Activated T-helper 17 cell treated with anti-CD3 and anti-CD28 coated beads, Interleukin-2, amount 50 U/mL, for 72 hours (primary cell): ENCODE data around the gene HECA. TPM values are rescaled to one million over a fixed set of nuclear protein-coding genes. Genes with fewer than 3 reads are reported as not detected.
"Not testable (repeated sequence)": the region's sequence is repeated elsewhere in the genome, so short reads cannot be mapped to it uniquely, and the experiment has no call there.

Experiments
- ATAC-seq: fragments of 150-1000 bp; cut with Tn5 transposase; replicated peaks from 2 replicates; pipeline ENCODE4 v1.10.0; 2021; ENCODE audit warnings: mild to moderate bottlenecking, moderate library complexity
- H3K27ac Mint-ChIP-seq: one replicate; pipeline ENCODE4 v1.8.0; 2022; ENCODE audit warnings: mixed read lengths
- H3K27me3 Mint-ChIP-seq: one replicate; pipeline ENCODE4 v1.8.0; 2022; ENCODE audit warnings: mixed read lengths
- H3K36me3 Mint-ChIP-seq: one replicate; pipeline ENCODE4 v1.8.0; 2022; ENCODE audit warnings: low read depth, mild to moderate bottlenecking, mixed read lengths
- H3K4me1 Mint-ChIP-seq: one replicate; pipeline ENCODE4 v1.8.0; 2022; ENCODE audit warnings: mixed read lengths
- H3K4me3 Mint-ChIP-seq: one replicate; pipeline ENCODE4 v1.8.0; 2022; ENCODE audit warnings: mild to moderate bottlenecking, mixed read lengths
- H3K9me3 Mint-ChIP-seq: one replicate; pipeline ENCODE4 v1.8.0; 2022; ENCODE audit warnings: mixed read lengths
- total RNA-seq, 2 donors: library from RNA; stranded (reverse); gene quantifications; one replicate each; pipeline ENCODE4 v1.2.3, GENCODE V29; 2022

The HECA gene
- total RNA-seq, 2 donors from 2014 or later: 67.0 to 85.7 TPM

- Mint-ChIP-seq H3K9me3 (peaks cover 5% of the 10 kb centered on the region), H3K27me3 (no peaks in the 10 kb centered on the region), H3K4me1 (peaks cover 34% of the 10 kb centered on the region), H3K4me3 (peak overlapping the region; percentile 54), H3K27ac (peak overlapping the region; percentile 86), H3K36me3 (peaks cover 17% of the 10 kb centered on the region)
- no peak for ATAC-seq
Observed at GRCh38 chr6:139186692-139187091, 51.8 kb downstream of the HECA start.

GRCh38 chr6:139187489-139187888 lies 52.6 kb downstream of the HECA start:
- no peak overlapping the region for H3K27ac Mint-ChIP-seq
- no peak overlapping the region for H3K4me3 Mint-ChIP-seq
- H3K27me3 Mint-ChIP-seq: no peaks in the 10 kb centered on the region
- H3K9me3 Mint-ChIP-seq: peaks cover 5% of the 10 kb centered on the region
- peaks cover 9% of the 10 kb centered on the region for H3K36me3 Mint-ChIP-seq
- peaks cover 34% of the 10 kb centered on the region for H3K4me1 Mint-ChIP-seq
- ATAC-seq: no peak

- H3K27me3 Mint-ChIP-seq: no peaks in the 10 kb centered on the region
- peaks cover 5% of the 10 kb centered on the region for H3K9me3 Mint-ChIP-seq
- H3K4me3 Mint-ChIP-seq: no peak overlapping the region
- no peak overlapping the region for H3K27ac Mint-ChIP-seq
- H3K36me3 Mint-ChIP-seq: peaks cover 4% of the 10 kb centered on the region
- H3K4me1 Mint-ChIP-seq: peaks cover 21% of the 10 kb centered on the region
- ATAC-seq: no peak
Observed at GRCh38 chr6:139189665-139190064, 54.8 kb downstream of the HECA start.

- H3K4me1 Mint-ChIP-seq: no peaks in the 10 kb centered on the region
- no peak overlapping the region for H3K4me3 Mint-ChIP-seq
- no peaks in the 10 kb centered on the region for H3K36me3 Mint-ChIP-seq
- H3K9me3 Mint-ChIP-seq: no peaks in the 10 kb centered on the region
- no peak overlapping the region for H3K27ac Mint-ChIP-seq
- no peak for ATAC-seq
- no peaks in the 10 kb centered on the region for H3K27me3 Mint-ChIP-seq
Observed at GRCh38 chr6:139194740-139195139, 59.9 kb downstream of the HECA start.

- ATAC-seq: no peak
- Mint-ChIP-seq H3K4me1 (no peaks in the 10 kb centered on the region), H3K36me3 (no peaks in the 10 kb centered on the region), H3K9me3 (no peaks in the 10 kb centered on the region), H3K27ac (no peak overlapping the region), H3K4me3 (no peak overlapping the region), H3K27me3 (no peaks in the 10 kb centered on the region)
Observed at GRCh38 chr6:139198529-139199288, 63.8 kb downstream of the HECA start.

GRCh38 chr6:139201378-139201777 lies 66.5 kb downstream of the HECA start:
- H3K4me1 Mint-ChIP-seq: no peaks in the 10 kb centered on the region
- no peaks in the 10 kb centered on the region for H3K9me3 Mint-ChIP-seq
- no peaks in the 10 kb centered on the region for H3K36me3 Mint-ChIP-seq
- no peak overlapping the region for H3K27ac Mint-ChIP-seq
- H3K27me3 Mint-ChIP-seq: no peaks in the 10 kb centered on the region
- H3K4me3 Mint-ChIP-seq: no peak overlapping the region
- no peak for ATAC-seq

GRCh38 chr6:139204978-139205377 lies 70.1 kb downstream of the HECA start:
- H3K4me3 Mint-ChIP-seq: no peak overlapping the region
- no peaks in the 10 kb centered on the region for H3K36me3 Mint-ChIP-seq
- no peak for ATAC-seq
- no peak overlapping the region for H3K27ac Mint-ChIP-seq
- H3K27me3 Mint-ChIP-seq: no peaks in the 10 kb centered on the region
- H3K4me1 Mint-ChIP-seq: no peaks in the 10 kb centered on the region
- peaks cover 20% of the 10 kb centered on the region for H3K9me3 Mint-ChIP-seq

GRCh38 chr6:139205843-139206242 lies 71.0 kb downstream of the HECA start:
- H3K4me3 Mint-ChIP-seq: no peak overlapping the region
- no peaks in the 10 kb centered on the region for H3K36me3 Mint-ChIP-seq
- H3K4me1 Mint-ChIP-seq: no peaks in the 10 kb centered on the region
- no peak for ATAC-seq
- no peaks in the 10 kb centered on the region for H3K27me3 Mint-ChIP-seq
- peaks cover 20% of the 10 kb centered on the region for H3K9me3 Mint-ChIP-seq
- no peak overlapping the region for H3K27ac Mint-ChIP-seq

- H3K27me3 Mint-ChIP-seq, H3K36me3 Mint-ChIP-seq, H3K27ac Mint-ChIP-seq, ATAC-seq, H3K4me1 Mint-ChIP-seq, H3K4me3 Mint-ChIP-seq: not testable (repeated sequence)
- H3K9me3 Mint-ChIP-seq: peaks cover 24% of the 10 kb centered on the region
Observed at GRCh38 chr6:139210766-139211165, 75.9 kb downstream of the HECA start.

GRCh38 chr6:139212460-139212859 lies 77.6 kb downstream of the HECA start:
- ATAC-seq, H3K27ac Mint-ChIP-seq, H3K4me1 Mint-ChIP-seq, H3K27me3 Mint-ChIP-seq, H3K4me3 Mint-ChIP-seq, H3K36me3 Mint-ChIP-seq: not testable (repeated sequence)
- H3K9me3 Mint-ChIP-seq: peaks cover 20% of the 10 kb centered on the region

- Mint-ChIP-seq H3K36me3 (no peaks in the 10 kb centered on the region), H3K4me3 (peak overlapping the region; percentile 53), H3K9me3 (peaks cover 4% of the 10 kb centered on the region), H3K4me1 (peaks cover 8% of the 10 kb centered on the region), H3K27me3 (no peaks in the 10 kb centered on the region), H3K27ac (peak overlapping the region; percentile 72)
- peak; percentile 100 for ATAC-seq
Observed at GRCh38 chr6:139219271-139219729, 84.4 kb downstream of the HECA start.

- Mint-ChIP-seq H3K27me3 (no peaks in the 10 kb centered on the region), H3K9me3 (peaks cover 4% of the 10 kb centered on the region), H3K4me1 (peaks cover 8% of the 10 kb centered on the region), H3K27ac (peak overlapping the region; percentile 72), H3K36me3 (no peaks in the 10 kb centered on the region), H3K4me3 (peak overlapping the region; percentile 53)
- ATAC-seq: no peak
Observed at GRCh38 chr6:139219746-139220145, 84.9 kb downstream of the HECA start.

GRCh38 chr6:139228387-139228786 lies 93.5 kb downstream of the HECA start:
- H3K27ac Mint-ChIP-seq: not testable (repeated sequence)

More at GRCh38 chr6:139228387-139228786, 93.5 kb downstream of the HECA start:
- H3K36me3 Mint-ChIP-seq, H3K4me3 Mint-ChIP-seq, ATAC-seq, H3K4me1 Mint-ChIP-seq, H3K9me3 Mint-ChIP-seq, H3K27me3 Mint-ChIP-seq: not testable (repeated sequence)
